Fibroblast of lung (primary cell): ENCODE measurements around the gene BBS9.

ENCODE experiments used
- EZH2 ChIP-seq: IDR thresholded peaks from 2 replicates; pipeline ENCODE4 v1.5.1; 2012; ENCODE audit warnings: low read length, control low read depth, mild to moderate bottlenecking; ENCODE audit errors: missing control alignments
- TF ChIP-seq, protein P1 (sequence below), 2 donors: IDR thresholded peaks in 1 of 2; conservative IDR thresholded peaks in 1 of 2; 1 replicate in 1 of 2; 2 replicates in 1 of 2; pipeline ENCODE4 v1.5.1; 2011 to 2012; ENCODE audit warnings: low read length in 2 of 2, control low read depth in 1 of 2, inconsistent platforms in 1 of 2, low read depth in 1 of 2, mild to moderate bottlenecking in 1 of 2

DNA sequence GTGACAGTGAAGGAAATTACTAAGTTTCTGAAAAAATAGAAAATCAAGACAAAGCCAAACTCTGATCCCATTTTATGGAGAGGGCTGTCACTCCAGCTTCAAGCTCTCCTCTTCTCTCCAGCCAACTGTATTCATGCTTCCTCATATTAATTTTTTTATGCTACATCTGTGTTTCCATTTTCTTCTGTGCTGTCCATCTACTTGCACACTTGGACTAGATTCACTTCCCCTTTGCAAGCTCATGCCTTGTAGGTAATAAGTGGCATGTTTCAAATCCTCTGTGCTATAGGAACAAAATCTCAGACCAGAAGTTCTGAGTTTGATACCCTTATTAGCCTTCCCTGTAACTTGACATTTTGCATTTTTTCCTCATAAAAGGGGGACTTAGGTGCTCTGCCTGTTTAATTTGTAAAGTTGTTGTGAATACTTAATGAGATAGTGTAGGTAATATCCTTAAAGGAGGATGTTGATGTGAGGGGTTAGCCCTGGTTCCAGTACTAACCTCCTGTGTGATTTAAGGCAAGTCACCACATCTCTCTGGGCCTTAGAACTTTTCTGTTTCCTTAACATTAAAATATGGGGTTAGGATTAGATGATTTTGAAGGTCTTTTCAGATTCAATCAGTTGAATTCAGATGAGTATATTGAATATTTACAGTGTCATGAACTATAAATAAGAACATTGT is 358.8 kb downstream of the BBS9 start:
- TF ChIP-seq, protein P1, sequence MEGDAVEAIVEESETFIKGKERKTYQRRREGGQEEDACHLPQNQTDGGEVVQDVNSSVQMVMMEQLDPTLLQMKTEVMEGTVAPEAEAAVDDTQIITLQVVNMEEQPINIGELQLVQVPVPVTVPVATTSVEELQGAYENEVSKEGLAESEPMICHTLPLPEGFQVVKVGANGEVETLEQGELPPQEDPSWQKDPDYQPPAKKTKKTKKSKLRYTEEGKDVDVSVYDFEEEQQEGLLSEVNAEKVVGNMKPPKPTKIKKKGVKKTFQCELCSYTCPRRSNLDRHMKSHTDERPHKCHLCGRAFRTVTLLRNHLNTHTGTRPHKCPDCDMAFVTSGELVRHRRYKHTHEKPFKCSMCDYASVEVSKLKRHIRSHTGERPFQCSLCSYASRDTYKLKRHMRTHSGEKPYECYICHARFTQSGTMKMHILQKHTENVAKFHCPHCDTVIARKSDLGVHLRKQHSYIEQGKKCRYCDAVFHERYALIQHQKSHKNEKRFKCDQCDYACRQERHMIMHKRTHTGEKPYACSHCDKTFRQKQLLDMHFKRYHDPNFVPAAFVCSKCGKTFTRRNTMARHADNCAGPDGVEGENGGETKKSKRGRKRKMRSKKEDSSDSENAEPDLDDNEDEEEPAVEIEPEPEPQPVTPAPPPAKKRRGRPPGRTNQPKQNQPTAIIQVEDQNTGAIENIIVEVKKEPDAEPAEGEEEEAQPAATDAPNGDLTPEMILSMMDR (conservative IDR thresholded peaks at IDR 0.05 in 1 of 2, IDR thresholded peaks at IDR 0.05 in 1 of 2; ENCODE audit: low read depth in 1 of 2, low read length in 2 of 2), result no peak
- no peak for TF ChIP-seq EZH2
